Calu3 (cell line): ENCODE results near the gene RBCK1. TPM values are rescaled to one million over a fixed set of nuclear protein-coding genes. Genes with fewer than 3 reads are reported as not detected.

Experiments
- BruUV-seq: library from RNA; stranded (reverse); fragments of 400-500 nt; replicated peaks from 2 replicates; lab custom pipeline; 2021; lab: Mats Ljungman, UMichigan
- CTCF ChIA-PET: fragments of 300-600 bp; sonication (Branson Sonifier 250); formaldehyde crosslinking; loops from one replicate; lab custom pipeline; 2022; ENCODE audit warnings: antibody characterized with exemption; lab: Charles Lee
- DNase-seq: peaks from one replicate; pipeline ENCODE4 v3.0.0; 2022
- H3K27ac Mint-ChIP-seq: one replicate; pipeline ENCODE4 v1.8.0; 2022; ENCODE audit warnings: mixed read lengths; ENCODE audit not compliant: unreplicated experiment
- H3K27me3 Mint-ChIP-seq: one replicate; pipeline ENCODE4 v1.8.0; 2022; ENCODE audit warnings: mixed read lengths; ENCODE audit not compliant: unreplicated experiment
- H3K36me3 Mint-ChIP-seq: one replicate; pipeline ENCODE4 v1.8.0; 2022; ENCODE audit warnings: mild to moderate bottlenecking, moderate library complexity, mixed read lengths; ENCODE audit not compliant: insufficient read depth, unreplicated experiment
- H3K4me1 Mint-ChIP-seq: one replicate; pipeline ENCODE4 v1.8.0; 2022; ENCODE audit warnings: mild to moderate bottlenecking, low read depth, mixed read lengths; ENCODE audit not compliant: unreplicated experiment
- H3K4me3 Mint-ChIP-seq: one replicate; pipeline ENCODE4 v1.8.0; 2022; ENCODE audit warnings: mild to moderate bottlenecking, low read depth, moderate library complexity, mixed read lengths; ENCODE audit not compliant: unreplicated experiment
- H3K9me3 Mint-ChIP-seq: one replicate; pipeline ENCODE4 v1.8.0; 2022; ENCODE audit warnings: low read depth, mixed read lengths; ENCODE audit not compliant: unreplicated experiment
- intact Hi-C: fragments of 100-400 bp; cut with micrococcal nuclease; formaldehyde crosslinking; loops from one replicate; pipeline ENCODE4 v1.10.0; 2022; ENCODE audit not compliant: unreplicated experiment
- total RNA-seq: library from RNA; stranded (reverse); gene quantifications from 2 replicates; pipeline ENCODE4 v1.2.3, GENCODE V29; 2022
- TF ChIP-seq, protein P1 (sequence below): fragments of 200-600 bp; IDR thresholded peaks from one replicate; pipeline ENCODE4 v1.8.0; 2022; ENCODE audit warnings: antibody characterized with exemption; ENCODE audit not compliant: unreplicated experiment

RBCK1 gene
- total RNA-seq, 1 experiment from 2014 or later = 142 TPM

DNA sequence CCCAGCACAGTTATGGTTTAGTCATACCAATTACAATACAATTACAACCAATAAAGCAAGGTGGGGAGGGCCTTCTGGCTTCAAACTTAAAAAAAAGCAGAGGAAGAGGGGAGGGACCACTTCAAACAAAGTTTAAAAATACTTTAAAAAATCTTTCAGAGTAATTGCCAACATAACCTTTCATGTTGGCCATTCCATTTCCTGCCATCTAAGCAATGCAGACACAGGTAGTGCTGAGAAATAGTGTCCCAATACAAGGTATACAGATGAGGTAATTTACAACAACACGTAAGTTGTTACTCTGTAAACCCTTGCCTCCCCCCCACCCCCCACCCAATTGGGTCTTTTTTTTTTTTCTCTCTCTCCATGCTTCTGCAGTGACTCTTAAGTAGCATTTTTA, 73.1 kb downstream of the RBCK1 start:
- Mint-ChIP-seq H3K27ac (no peak overlapping the region), H3K27me3 (no peaks in the 10 kb centered on the region), H3K36me3 (peaks cover 58% of the 10 kb centered on the region), H3K4me1 (peaks cover 8% of the 10 kb centered on the region), H3K4me3 (no peak overlapping the region), H3K9me3 (no peaks in the 10 kb centered on the region)
- intact Hi-C loops = no loop called here
- BruUV-seq = no TSS peak
- TF ChIP-seq, protein P1, sequence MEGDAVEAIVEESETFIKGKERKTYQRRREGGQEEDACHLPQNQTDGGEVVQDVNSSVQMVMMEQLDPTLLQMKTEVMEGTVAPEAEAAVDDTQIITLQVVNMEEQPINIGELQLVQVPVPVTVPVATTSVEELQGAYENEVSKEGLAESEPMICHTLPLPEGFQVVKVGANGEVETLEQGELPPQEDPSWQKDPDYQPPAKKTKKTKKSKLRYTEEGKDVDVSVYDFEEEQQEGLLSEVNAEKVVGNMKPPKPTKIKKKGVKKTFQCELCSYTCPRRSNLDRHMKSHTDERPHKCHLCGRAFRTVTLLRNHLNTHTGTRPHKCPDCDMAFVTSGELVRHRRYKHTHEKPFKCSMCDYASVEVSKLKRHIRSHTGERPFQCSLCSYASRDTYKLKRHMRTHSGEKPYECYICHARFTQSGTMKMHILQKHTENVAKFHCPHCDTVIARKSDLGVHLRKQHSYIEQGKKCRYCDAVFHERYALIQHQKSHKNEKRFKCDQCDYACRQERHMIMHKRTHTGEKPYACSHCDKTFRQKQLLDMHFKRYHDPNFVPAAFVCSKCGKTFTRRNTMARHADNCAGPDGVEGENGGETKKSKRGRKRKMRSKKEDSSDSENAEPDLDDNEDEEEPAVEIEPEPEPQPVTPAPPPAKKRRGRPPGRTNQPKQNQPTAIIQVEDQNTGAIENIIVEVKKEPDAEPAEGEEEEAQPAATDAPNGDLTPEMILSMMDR = no peak
- CTCF ChIA-PET = no interaction called here
- no peak for DNase-seq

Other genes starting within 250 kb of the RBCK1 start
- not detected in 2 replicates for gene DEFB128, start 218.6 kb upstream of the RBCK1 start, total RNA-seq
- not detected in 2 replicates for gene DEFB129, start 181.0 kb upstream of the RBCK1 start, total RNA-seq
- gene DEFB132, start 150.6 kb upstream of the RBCK1 start, total RNA-seq = not detected in 2 replicates
- gene C20orf96, start 117.5 kb upstream of the RBCK1 start, total RNA-seq = 7.3 and 8.8 TPM in 2 replicates
- gene ZCCHC3, start 110.7 kb upstream of the RBCK1 start, total RNA-seq = 10.9 and 11.1 TPM in 2 replicates
- 13.6 and 14.5 TPM in 2 replicates for gene SOX12, start 82.7 kb upstream of the RBCK1 start, total RNA-seq
- 0.42 and 0.51 TPM in 2 replicates for gene NRSN2, start 61.2 kb upstream of the RBCK1 start, total RNA-seq
- gene TRIB3, start 27.5 kb upstream of the RBCK1 start, total RNA-seq = 47.2 and 53.0 TPM in 2 replicates
- gene TBC1D20, start 54.2 kb downstream of the RBCK1 start, total RNA-seq = 15.0 and 18.7 TPM in 2 replicates
- 110 and 113 TPM in 2 replicates for gene CSNK2A1, start 135.5 kb downstream of the RBCK1 start, total RNA-seq
- gene TCF15, start 202.0 kb downstream of the RBCK1 start, total RNA-seq = not detected in 2 replicates
- gene SRXN1, start 244.9 kb downstream of the RBCK1 start, total RNA-seq = 17.4 and 18.1 TPM in 2 replicates